ENCODE results near the gene ZDHHC1. TPM values are rescaled to one million over a fixed set of nuclear protein-coding genes. Genes with fewer than 3 reads are reported as not detected.
A peak's percentile ranks its signal among the peaks of the same experiment; 100 is the strongest.

The ZDHHC1 gene
- total and polyA plus RNA-seq, 2 of the 13 experiments (the other 11 are each of a cell fraction or from before 2014, with no cell fraction given) = 0.51 to 1.1 TPM

DNA sequence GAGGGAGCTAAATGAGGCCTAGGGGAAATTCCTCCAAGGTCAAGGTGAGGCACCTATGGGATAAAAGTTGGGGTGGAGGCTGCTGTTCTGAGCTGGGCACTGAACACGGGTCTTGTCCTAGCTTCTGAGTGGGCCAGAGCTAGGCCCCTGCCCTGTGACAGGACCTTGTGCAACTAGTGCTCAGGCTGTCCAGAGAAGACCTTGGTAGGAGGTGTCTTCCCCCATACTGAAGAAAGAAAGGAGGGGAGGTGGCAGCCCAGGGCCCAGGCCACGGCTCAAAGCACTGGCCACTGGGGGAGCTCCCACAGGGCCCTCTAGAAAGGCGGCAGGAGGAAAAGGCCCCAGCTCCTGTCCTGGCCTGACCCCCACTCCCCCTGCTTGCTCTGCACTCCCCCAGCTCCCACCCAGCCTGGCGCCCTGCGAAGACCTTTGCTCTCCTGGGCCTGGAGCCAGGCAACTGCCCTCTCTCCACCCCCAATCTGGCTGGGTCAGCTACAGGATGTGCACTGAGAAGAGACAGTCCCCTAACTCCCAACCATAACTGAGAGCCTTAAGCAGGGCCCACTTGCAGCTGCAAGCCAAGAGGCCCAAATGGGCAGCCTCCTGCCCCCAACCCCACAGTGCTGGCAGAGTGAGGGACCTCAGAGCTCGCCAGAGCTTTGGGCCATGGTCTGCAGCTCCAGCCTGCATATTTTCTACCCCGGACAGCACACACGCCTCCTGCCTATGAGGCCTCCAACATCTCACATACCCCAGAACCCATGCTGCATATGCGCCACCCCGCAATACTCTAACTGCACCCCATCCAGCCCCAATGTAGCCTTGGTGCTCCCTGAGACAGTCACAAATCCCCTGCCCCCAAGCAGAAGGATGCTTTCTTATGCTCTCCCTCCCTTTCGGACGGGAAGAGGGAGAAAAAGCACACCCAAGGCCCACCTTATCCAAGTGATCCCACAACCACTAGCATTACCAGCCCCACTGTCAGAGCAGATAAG lies 29.9 kb upstream of the ZDHHC1 start (continued):
- TF ChIP-seq LCORL (IDR thresholded peaks at IDR 0.05) = 0 out of 2 replicates have a peak, but pooled peaks have one; percentile 8
- TF ChIP-seq LCORL (CRISPR knock-in tag; IDR thresholded peaks at IDR 0.05) = peak; percentile 98
- TF ChIP-seq, protein P1, sequence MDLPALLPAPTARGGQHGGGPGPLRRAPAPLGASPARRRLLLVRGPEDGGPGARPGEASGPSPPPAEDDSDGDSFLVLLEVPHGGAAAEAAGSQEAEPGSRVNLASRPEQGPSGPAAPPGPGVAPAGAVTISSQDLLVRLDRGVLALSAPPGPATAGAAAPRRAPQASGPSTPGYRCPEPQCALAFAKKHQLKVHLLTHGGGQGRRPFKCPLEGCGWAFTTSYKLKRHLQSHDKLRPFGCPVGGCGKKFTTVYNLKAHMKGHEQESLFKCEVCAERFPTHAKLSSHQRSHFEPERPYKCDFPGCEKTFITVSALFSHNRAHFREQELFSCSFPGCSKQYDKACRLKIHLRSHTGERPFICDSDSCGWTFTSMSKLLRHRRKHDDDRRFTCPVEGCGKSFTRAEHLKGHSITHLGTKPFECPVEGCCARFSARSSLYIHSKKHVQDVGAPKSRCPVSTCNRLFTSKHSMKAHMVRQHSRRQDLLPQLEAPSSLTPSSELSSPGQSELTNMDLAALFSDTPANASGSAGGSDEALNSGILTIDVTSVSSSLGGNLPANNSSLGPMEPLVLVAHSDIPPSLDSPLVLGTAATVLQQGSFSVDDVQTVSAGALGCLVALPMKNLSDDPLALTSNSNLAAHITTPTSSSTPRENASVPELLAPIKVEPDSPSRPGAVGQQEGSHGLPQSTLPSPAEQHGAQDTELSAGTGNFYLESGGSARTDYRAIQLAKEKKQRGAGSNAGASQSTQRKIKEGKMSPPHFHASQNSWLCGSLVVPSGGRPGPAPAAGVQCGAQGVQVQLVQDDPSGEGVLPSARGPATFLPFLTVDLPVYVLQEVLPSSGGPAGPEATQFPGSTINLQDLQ (CRISPR knock-in tag; IDR thresholded peaks at IDR 0.05) = 0 out of 2 replicates have a peak, but pooled peaks have one; percentile 67
- TF ChIP-seq ATF7-NPFF (CRISPR knock-in tag; IDR thresholded peaks at IDR 0.05; ENCODE audit: low read depth) = peak; percentile 79; the same call in 1 of the 2 replicates
- peak; percentile 68; the same call in 1 of the 2 replicates for TF ChIP-seq REPIN1 (CRISPR knock-in tag; IDR thresholded peaks at IDR 0.05; ENCODE audit: borderline replicate concordance, low read depth)
- 0 out of 2 replicates have a peak, but pooled peaks have one; percentile 58 for TF ChIP-seq TP53 (CRISPR knock-in tag; conservative IDR thresholded peaks at IDR 0.05)
- TF ChIP-seq, protein P2, sequence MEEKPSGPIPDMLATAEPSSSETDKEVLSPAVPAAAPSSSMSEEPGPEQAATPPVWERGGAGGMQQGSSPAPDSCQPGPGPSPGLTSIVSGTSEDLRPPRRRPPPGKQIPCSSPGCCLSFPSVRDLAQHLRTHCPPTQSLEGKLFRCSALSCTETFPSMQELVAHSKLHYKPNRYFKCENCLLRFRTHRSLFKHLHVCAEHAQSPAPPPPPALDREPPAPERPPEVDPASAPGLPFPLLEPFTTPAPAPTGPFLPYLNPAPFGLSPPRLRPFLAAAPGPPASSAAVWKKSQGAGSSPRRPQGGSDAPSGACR (CRISPR knock-in tag; IDR thresholded peaks at IDR 0.05) = 0 out of 2 replicates have a peak, but pooled peaks have one; percentile 81
- no peak for TF ChIP-seq TRIM24 (CRISPR knock-in tag; IDR thresholded peaks at IDR 0.05)
- TF ChIP-seq MXI1 (IDR thresholded peaks at IDR 0.05; ENCODE audit: borderline replicate concordance, low read depth, low read length) = peak; percentile 56; the same call in 1 of the 3 replicates
- TF ChIP-seq ZNF225 (CRISPR knock-in tag; IDR thresholded peaks at IDR 0.05) = no peak; the same call in 1 of the 2 replicates
- TF ChIP-seq, protein P3, sequence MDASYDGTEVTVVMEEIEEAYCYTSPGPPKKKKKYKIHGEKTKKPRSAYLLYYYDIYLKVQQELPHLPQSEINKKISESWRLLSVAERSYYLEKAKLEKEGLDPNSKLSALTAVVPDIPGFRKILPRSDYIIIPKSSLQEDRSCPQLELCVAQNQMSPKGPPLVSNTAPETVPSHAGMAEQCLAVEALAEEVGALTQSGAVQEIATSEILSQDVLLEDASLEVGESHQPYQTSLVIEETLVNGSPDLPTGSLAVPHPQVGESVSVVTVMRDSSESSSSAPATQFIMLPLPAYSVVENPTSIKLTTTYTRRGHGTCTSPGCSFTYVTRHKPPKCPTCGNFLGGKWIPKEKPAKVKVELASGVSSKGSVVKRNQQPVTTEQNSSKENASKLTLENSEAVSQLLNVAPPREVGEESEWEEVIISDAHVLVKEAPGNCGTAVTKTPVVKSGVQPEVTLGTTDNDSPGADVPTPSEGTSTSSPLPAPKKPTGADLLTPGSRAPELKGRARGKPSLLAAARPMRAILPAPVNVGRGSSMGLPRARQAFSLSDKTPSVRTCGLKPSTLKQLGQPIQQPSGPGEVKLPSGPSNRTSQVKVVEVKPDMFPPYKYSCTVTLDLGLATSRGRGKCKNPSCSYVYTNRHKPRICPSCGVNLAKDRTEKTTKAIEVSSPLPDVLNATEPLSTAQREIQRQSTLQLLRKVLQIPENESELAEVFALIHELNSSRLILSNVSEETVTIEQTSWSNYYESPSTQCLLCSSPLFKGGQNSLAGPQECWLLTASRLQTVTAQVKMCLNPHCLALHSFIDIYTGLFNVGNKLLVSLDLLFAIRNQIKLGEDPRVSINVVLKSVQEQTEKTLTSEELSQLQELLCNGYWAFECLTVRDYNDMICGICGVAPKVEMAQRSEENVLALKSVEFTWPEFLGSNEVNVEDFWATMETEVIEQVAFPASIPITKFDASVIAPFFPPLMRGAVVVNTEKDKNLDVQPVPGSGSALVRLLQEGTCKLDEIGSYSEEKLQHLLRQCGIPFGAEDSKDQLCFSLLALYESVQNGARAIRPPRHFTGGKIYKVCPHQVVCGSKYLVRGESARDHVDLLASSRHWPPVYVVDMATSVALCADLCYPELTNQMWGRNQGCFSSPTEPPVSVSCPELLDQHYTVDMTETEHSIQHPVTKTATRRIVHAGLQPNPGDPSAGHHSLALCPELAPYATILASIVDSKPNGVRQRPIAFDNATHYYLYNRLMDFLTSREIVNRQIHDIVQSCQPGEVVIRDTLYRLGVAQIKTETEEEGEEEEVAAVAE (CRISPR knock-in tag; IDR thresholded peaks at IDR 0.05; ENCODE audit: borderline replicate concordance) = no peak
- peak; percentile 99 for TF ChIP-seq RXRA (CRISPR knock-in tag; IDR thresholded peaks at IDR 0.05)
- TF ChIP-seq, protein P4, sequence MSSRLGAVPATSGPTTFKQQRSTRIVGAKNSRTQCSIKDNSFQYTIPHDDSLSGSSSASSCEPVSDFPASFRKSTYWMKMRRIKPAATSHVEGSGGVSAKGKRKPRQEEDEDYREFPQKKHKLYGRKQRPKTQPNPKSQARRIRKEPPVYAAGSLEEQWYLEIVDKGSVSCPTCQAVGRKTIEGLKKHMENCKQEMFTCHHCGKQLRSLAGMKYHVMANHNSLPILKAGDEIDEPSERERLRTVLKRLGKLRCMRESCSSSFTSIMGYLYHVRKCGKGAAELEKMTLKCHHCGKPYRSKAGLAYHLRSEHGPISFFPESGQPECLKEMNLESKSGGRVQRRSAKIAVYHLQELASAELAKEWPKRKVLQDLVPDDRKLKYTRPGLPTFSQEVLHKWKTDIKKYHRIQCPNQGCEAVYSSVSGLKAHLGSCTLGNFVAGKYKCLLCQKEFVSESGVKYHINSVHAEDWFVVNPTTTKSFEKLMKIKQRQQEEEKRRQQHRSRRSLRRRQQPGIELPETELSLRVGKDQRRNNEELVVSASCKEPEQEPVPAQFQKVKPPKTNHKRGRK (CRISPR knock-in tag; IDR thresholded peaks at IDR 0.05) = 0 out of 2 replicates have a peak, but pooled peaks have one; percentile 11
- TF ChIP-seq KAT7 (CRISPR knock-in tag; IDR thresholded peaks at IDR 0.05; ENCODE audit: borderline replicate concordance) = peak; percentile 82; the same call in 1 of the 2 replicates
- TF ChIP-seq ZMAT3 (CRISPR knock-in tag; conservative IDR thresholded peaks at IDR 0.05) = no peak
- peak; percentile 65 for TF ChIP-seq ZNF350 (CRISPR knock-in tag; IDR thresholded peaks at IDR 0.05; ENCODE audit: borderline replicate concordance, low read depth)
- TF ChIP-seq, protein P5, sequence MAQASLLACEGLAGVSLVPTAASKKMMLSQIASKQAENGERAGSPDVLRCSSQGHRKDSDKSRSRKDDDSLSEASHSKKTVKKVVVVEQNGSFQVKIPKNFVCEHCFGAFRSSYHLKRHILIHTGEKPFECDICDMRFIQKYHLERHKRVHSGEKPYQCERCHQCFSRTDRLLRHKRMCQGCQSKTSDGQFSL (CRISPR knock-in tag; IDR thresholded peaks at IDR 0.05) = peak; percentile 87

Measured in HepG2 (cell line).